Measurements from ENCODE around the gene TAF4B.

GRCh38 chr18:26225915-26226228 is 373 bp upstream of the TAF4B start:
- TF ChIP-seq CTCF (IDR thresholded peaks at IDR 0.05) = no peak
- no peak for TF ChIP-seq POLR2A (IDR thresholded peaks at IDR 0.05)
